ENCODE results near the gene GMNC.
"Not testable (repeated sequence)": the region's sequence is repeated elsewhere in the genome, so short reads cannot be mapped to it uniquely, and the experiment has no call there.

Gene GMNC

GRCh38 chr3:190862209-190863118, at the start of gene GMNC:
Gene GMNC (minus strand): TSS chr3:190862694. CDS start chr3:190862615, 79 bp downstream.
- peaks cover 59% of the 10 kb centered on the region for H3K27me3 Mint-ChIP-seq
- H3K27ac Mint-ChIP-seq: no peak within 1 kb of the TSS
- no peaks in the 10 kb centered on the region for H3K9me3 Mint-ChIP-seq
- H3K4me1 Mint-ChIP-seq: peaks cover 7% of the 10 kb centered on the region
- DNase-seq (peak; percentile 30 to 36), ATAC-seq (peak; percentile 87)
- peak within 1 kb of the TSS; percentile 32 to 61 for H3K4me3 Mint-ChIP-seq

- DNase-seq (no peak), ATAC-seq (no peak)
- no peak overlapping the region for H3K27ac Mint-ChIP-seq
- no peaks in the 10 kb centered on the region for H3K27me3 Mint-ChIP-seq
- no peaks in the 10 kb centered on the region for H3K4me1 Mint-ChIP-seq
- H3K9me3 Mint-ChIP-seq: peaks cover 5 to 6% of the 10 kb centered on the region in 2 donors
- H3K4me3 Mint-ChIP-seq: no peak overlapping the region
Measured at GRCh38 chr3:190911382-190911781, 48.9 kb upstream of the GMNC start.

GRCh38 chr3:190909908-190910307, 47.4 kb upstream of the GMNC start:
- Mint-ChIP-seq H3K27ac (no peak overlapping the region), H3K27me3 (no peaks in the 10 kb centered on the region), H3K9me3 (peaks cover 8 to 20% of the 10 kb centered on the region in 2 donors), H3K4me3 (no peak overlapping the region), H3K4me1 (no peaks in the 10 kb centered on the region)
- no peak for ATAC-seq
- DNase-seq: no peak

GRCh38 chr3:190903156-190903555, 40.7 kb upstream of the GMNC start:
- ATAC-seq (no peak), DNase-seq (no peak)
- Mint-ChIP-seq H3K4me1 (no peaks in the 10 kb centered on the region), H3K4me3 (no peak overlapping the region), H3K9me3 (peaks cover 9 to 58% of the 10 kb centered on the region in 2 donors), H3K27ac (no peak overlapping the region), H3K27me3 (no peaks in the 10 kb centered on the region)

GRCh38 chr3:190902292-190902691, 39.8 kb upstream of the GMNC start:
- H3K4me3 Mint-ChIP-seq: no peak overlapping the region
- no peaks in the 10 kb centered on the region for H3K4me1 Mint-ChIP-seq
- H3K27me3 Mint-ChIP-seq: no peaks in the 10 kb centered on the region
- H3K27ac Mint-ChIP-seq: no peak overlapping the region
- DNase-seq (no peak), ATAC-seq (no peak)
- peaks cover 4 to 67% of the 10 kb centered on the region in 2 donors for H3K9me3 Mint-ChIP-seq

GRCh38 chr3:190892395-190892902, 30.0 kb upstream of the GMNC start:
- Mint-ChIP-seq H3K4me1 (no peaks in the 10 kb centered on the region), H3K27ac (no peak overlapping the region), H3K9me3 (peaks cover 7 to 18% of the 10 kb centered on the region in 2 donors), H3K4me3 (no peak overlapping the region), H3K27me3 (no peaks in the 10 kb centered on the region)
- DNase-seq (no peak), ATAC-seq (no peak)

GRCh38 chr3:190886945-190887344, 24.5 kb upstream of the GMNC start:
- Mint-ChIP-seq H3K27me3 (peaks cover 6% of the 10 kb centered on the region), H3K4me1 (no peaks in the 10 kb centered on the region), H3K4me3 (no peak overlapping the region), H3K9me3 (no peaks in the 10 kb centered on the region), H3K27ac (no peak overlapping the region)
- ATAC-seq (no peak), DNase-seq (no peak)

- Mint-ChIP-seq H3K27me3 (peaks cover 6% of the 10 kb centered on the region), H3K4me3 (no peak overlapping the region), H3K9me3 (no peaks in the 10 kb centered on the region), H3K4me1 (no peaks in the 10 kb centered on the region), H3K27ac (no peak overlapping the region)
- DNase-seq (peak in 1 of 2 donors; percentile 15), ATAC-seq (no peak)
Measured at GRCh38 chr3:190883973-190884832, 21.7 kb upstream of the GMNC start.

- Mint-ChIP-seq H3K4me3 (no peak overlapping the region), H3K4me1 (no peaks in the 10 kb centered on the region), H3K27me3 (peaks cover 6% of the 10 kb centered on the region), H3K9me3 (no peaks in the 10 kb centered on the region), H3K27ac (no peak overlapping the region)
- DNase-seq (no peak), ATAC-seq (no peak)
Measured at GRCh38 chr3:190883141-190883540, 20.6 kb upstream of the GMNC start.

GRCh38 chr3:190877925-190878324, 15.4 kb upstream of the GMNC start:
- no peaks in the 10 kb centered on the region for H3K27me3 Mint-ChIP-seq

GRCh38 chr3:190876433-190876832, 13.9 kb upstream of the GMNC start:
- not testable (repeated sequence) for H3K27ac Mint-ChIP-seq, H3K9me3 Mint-ChIP-seq, H3K4me1 Mint-ChIP-seq, H3K27me3 Mint-ChIP-seq, H3K4me3 Mint-ChIP-seq, DNase-seq
- ATAC-seq: peak; percentile 37

More at GRCh38 chr3:190877925-190878324, 15.4 kb upstream of the GMNC start:
- no peak overlapping the region for H3K27ac Mint-ChIP-seq
- no peaks in the 10 kb centered on the region for H3K9me3 Mint-ChIP-seq
- H3K4me3 Mint-ChIP-seq: no peak overlapping the region
- DNase-seq: peak in 1 of 2 donors; percentile 19
- ATAC-seq: no peak
- no peaks in the 10 kb centered on the region for H3K4me1 Mint-ChIP-seq

- H3K4me1 Mint-ChIP-seq, ATAC-seq, H3K9me3 Mint-ChIP-seq, H3K27ac Mint-ChIP-seq, H3K27me3 Mint-ChIP-seq, H3K4me3 Mint-ChIP-seq, DNase-seq: not testable (repeated sequence)
Measured at GRCh38 chr3:190875061-190875460, 12.6 kb upstream of the GMNC start.

GRCh38 chr3:190870127-190870526, 7.6 kb upstream of the GMNC start:
- no peaks in the 10 kb centered on the region for H3K4me1 Mint-ChIP-seq
- H3K27me3 Mint-ChIP-seq: peaks cover 4% of the 10 kb centered on the region
- no peak overlapping the region for H3K4me3 Mint-ChIP-seq
- no peak overlapping the region for H3K27ac Mint-ChIP-seq
- ATAC-seq: no peak
- DNase-seq: no peak
- H3K9me3 Mint-ChIP-seq: no peaks in the 10 kb centered on the region

- H3K4me3 Mint-ChIP-seq: no peak overlapping the region
- no peak for ATAC-seq
- peaks cover 30% of the 10 kb centered on the region for H3K27me3 Mint-ChIP-seq
Measured at GRCh38 chr3:190867071-190867470, 4.6 kb upstream of the GMNC start.

GRCh38 chr3:190865828-190866227, 3.3 kb upstream of the GMNC start:
- peaks cover 7% of the 10 kb centered on the region for H3K4me1 Mint-ChIP-seq
- peaks cover 43% of the 10 kb centered on the region for H3K27me3 Mint-ChIP-seq
- ATAC-seq (no peak), DNase-seq (no peak)
- H3K9me3 Mint-ChIP-seq: no peaks in the 10 kb centered on the region
- no peak overlapping the region for H3K4me3 Mint-ChIP-seq
- H3K27ac Mint-ChIP-seq: no peak overlapping the region

More at GRCh38 chr3:190867071-190867470, 4.6 kb upstream of the GMNC start:
- no peak for DNase-seq
- Mint-ChIP-seq H3K27ac (no peak overlapping the region), H3K9me3 (no peaks in the 10 kb centered on the region), H3K4me1 (peaks cover 5% of the 10 kb centered on the region)
